ENCODE results near the gene CFAP43. TPM values are rescaled to one million over a fixed set of nuclear protein-coding genes. Genes with fewer than 3 reads are reported as not detected.

CFAP43 gene
- total and polyA plus RNA-seq, 2 of the 8 experiments (the other 6 are each of a cell fraction or from before 2014, with no cell fraction given) = 0.11 to 0.27 TPM

- Histone ChIP-seq H3K4me1 (replicated peaks in 1 of 4; ENCODE audit: control insufficient read depth in 3 of 4, insufficient read depth in 4 of 4, low read length in 3 of 4) (peaks cover 0 to 1% (median 0%) of the 10 kb centered on the region in 4 experiments; a peak in 2 of 7 replicates), H3K36me3 (ENCODE audit: control insufficient read depth in 2 of 4, insufficient read depth in 4 of 4, low read length in 3 of 4) (peaks cover 0 to 2% (median 0%) of the 10 kb centered on the region in 4 experiments; a peak in 2 of 8 replicates), H3K9ac (replicated peaks in 1 of 4; ENCODE audit: extremely low read depth in 1 of 4, low read depth in 3 of 4, low read length in 3 of 4) (no peak overlapping the region), H2AFZ (ENCODE audit: low read length) (peak overlapping the region; percentile 76), H4K91ac (replicated peaks; ENCODE audit: insufficient read length, low read length) (no peak overlapping the region), H3K23ac (ENCODE audit: insufficient read length) (no peak overlapping the region), H3K79me2 (ENCODE audit: control insufficient read depth in 1 of 2, insufficient read depth in 2 of 2, low read length in 2 of 2) (no peaks in the 10 kb centered on the region), H4K5ac (ENCODE audit: insufficient read length, low read depth, low read length) (no peak overlapping the region), H3K18ac (ENCODE audit: extremely low read depth, low read length) (no peak overlapping the region), H2BK120ac (replicated peaks; ENCODE audit: low read depth, low read length) (no peak overlapping the region), H3K56ac (replicated peaks; ENCODE audit: insufficient read length, low read depth, low read length) (no peak overlapping the region), H3K4ac (replicated peaks; ENCODE audit: insufficient read length, low read depth, low read length) (no peak overlapping the region), H3K4me3 (ENCODE audit: extremely low read depth in 1 of 4, insufficient read depth in 2 of 4, low read depth in 3 of 4, low read length in 4 of 4) (peak overlapping the region in 1 of 4 experiments; percentile 61; a peak in 2 of 8 replicates), H2BK5ac (ENCODE audit: low read depth, low read length) (no peak overlapping the region), H3K14ac (ENCODE audit: insufficient read length) (no peak overlapping the region), H2AK5ac (ENCODE audit: low read depth, low read length) (no peak overlapping the region), H3K27me3 (replicated peaks in 1 of 4; ENCODE audit: control insufficient read depth in 3 of 4, extremely low read depth in 1 of 4, insufficient read depth in 3 of 4, low read length in 3 of 4) (peaks cover 0 to 7% (median 2%) of the 10 kb centered on the region in 4 experiments; a peak in 2 of 7 replicates), H4K8ac (ENCODE audit: extremely low read depth, insufficient read depth, low read length) (no peak overlapping the region), H2BK15ac (ENCODE audit: low read length) (no peak overlapping the region), H2BK20ac (ENCODE audit: low read length) (no peak overlapping the region), H3K27ac (ENCODE audit: low read depth, low read length) (no peak overlapping the region), H3K79me1 (ENCODE audit: low read depth, low read length) (no peaks in the 10 kb centered on the region), H3K9me3 (ENCODE audit: insufficient read depth in 2 of 2, low read depth in 1 of 2, low read length in 1 of 2) (no peaks in the 10 kb centered on the region), H2BK12ac (ENCODE audit: low read depth, low read length) (no peak overlapping the region), H3K23me2 (ENCODE audit: low read depth, low read length) (no peaks in the 10 kb centered on the region), H3K4me2 (ENCODE audit: insufficient read depth in 1 of 2, low read depth in 2 of 2, low read length in 2 of 2) (peak overlapping the region; percentile 59 to 70; a peak in 1 of 4 replicates), H4K20me1 (replicated peaks in 1 of 2; ENCODE audit: control insufficient read depth in 1 of 2, insufficient read depth in 2 of 2, low read length in 2 of 2) (no peaks in the 10 kb centered on the region)
- POLR2A ChIA-PET (ENCODE audit: partially characterized antibody) = interaction anchor here (1.2 to 3.4 kb wide), 8 partner anchors 15 to 153 kb away, joined by 3 to 20 read pairs (median 6); partner anchors contain the start of genes CFAP58, GSTO1, ITPRIP and SFR1
- CTCF ChIA-PET (ENCODE audit: partially characterized antibody) = interaction anchor here (0.6 to 8.7 kb wide), 58 partner anchors 8 to 561 kb away, joined by 3 to 146 read pairs (median 5); partner anchors contain the start of genes CFAP43, CFAP58, GSTO1 and ITPRIP
- DNase-seq (ENCODE audit: low read depth in 1 of 2, low spot score in 2 of 2) (no peak), FAIRE-seq (no peak)
- TF ChIP-seq PHF8 (conservative IDR thresholded peaks at IDR 0.05; ENCODE audit: low read depth, low read length) (no peak), CBX8 (IDR thresholded peaks at IDR 0.05; ENCODE audit: borderline replicate concordance, low read depth, low read length) (no peak), ZNF274 (IDR thresholded peaks at IDR 0.05; ENCODE audit: borderline replicate concordance, extremely low read depth, low read length) (no peak), GABPA (IDR thresholded peaks at IDR 0.05; ENCODE audit: borderline replicate concordance, insufficient read depth, low read length) (no peak), EZH2 (IDR thresholded peaks at IDR 0.05; ENCODE audit: low read depth, low read length, severe bottlenecking) (no peak), BRCA1 (IDR thresholded peaks at IDR 0.05; ENCODE audit: low read depth, low read length) (no peak), TBP (IDR thresholded peaks at IDR 0.05; ENCODE audit: low read depth, low read length) (no peak), RNF2 (IDR thresholded peaks at IDR 0.05; ENCODE audit: borderline replicate concordance, low read depth, low read length, missing control alignments, poor library complexity, severe bottlenecking) (no peak), JUND (IDR thresholded peaks at IDR 0.05; ENCODE audit: low read length) (no peak), BCL11A (IDR thresholded peaks at IDR 0.05; ENCODE audit: low read depth in 2 of 2, low read length in 2 of 2) (no peak)
- WGBS, 2 experiments (ENCODE audit: extremely low coverage in 1 of 2, insufficient coverage in 1 of 2, insufficient read length in 1 of 2, insufficient replicate concordance in 2 of 2, low coverage in 1 of 2, low lambda C conversion rate in 2 of 2, missing lambda C conversion rate in 1 of 2) = 87% methylated on average over 4 of the region's 4 CpGs; no CpG with 5 or more reads in 1 of the 2 experiments
These were observed 41.9 kb upstream of the CFAP43 start for GRCh38 chr10:104273899-104274575.

Measured in H1 (cell line).